HG03432 (cell line): Measurements from ENCODE around the gene TRIM65.
A peak's percentile ranks its signal among the peaks of the same experiment; 100 is the strongest.

ENCODE experiments used
- ATAC-seq: cut with Tn5 transposase; IDR thresholded peaks from one replicate; pipeline ENCODE4 v1.9.1; 2021; ENCODE audit warnings: mild to moderate bottlenecking, moderate library complexity; ENCODE audit not compliant: unreplicated experiment

The TRIM65 gene

GRCh38 chr17:75917141-75917916 lies 20.6 kb upstream of the TRIM65 start:
- no peak for ATAC-seq

GRCh38 chr17:75915268-75915667 lies 18.5 kb upstream of the TRIM65 start:
- no peak for ATAC-seq

GRCh38 chr17:75914643-75915267 lies 18.0 kb upstream of the TRIM65 start:
- ATAC-seq = no peak

GRCh38 chr17:75913537-75914210 lies 16.9 kb upstream of the TRIM65 start:
- ATAC-seq = no peak

GRCh38 chr17:75910699-75911098 lies 13.9 kb upstream of the TRIM65 start:
- no peak for ATAC-seq

- no peak for ATAC-seq
Observed at GRCh38 chr17:75909812-75910274, 13.1 kb upstream of the TRIM65 start.

- ATAC-seq = no peak
Observed at GRCh38 chr17:75909051-75909811, 12.5 kb upstream of the TRIM65 start.

- no peak for ATAC-seq
Observed at GRCh38 chr17:75908201-75908600, 11.4 kb upstream of the TRIM65 start.

GRCh38 chr17:75906143-75906884 lies 9.6 kb upstream of the TRIM65 start:
- no peak for ATAC-seq

- ATAC-seq = peak; percentile 93
Observed at GRCh38 chr17:75904749-75905521, 8.2 kb upstream of the TRIM65 start, which contains the start of gene MRPL38. Gene MRPL38, minus strand, starts transcription at chr17:75904884. Its CDS starts 9 bp downstream, at chr17:75904875.

- no peak for ATAC-seq
Observed at GRCh38 chr17:75902406-75902805, 5.7 kb upstream of the TRIM65 start.

GRCh38 chr17:75901727-75902126 lies 5.0 kb upstream of the TRIM65 start:
- no peak for ATAC-seq

GRCh38 chr17:75900691-75901533 lies 4.2 kb upstream of the TRIM65 start:
- ATAC-seq = no peak

- ATAC-seq = no peak
Observed at GRCh38 chr17:75899767-75900468, 3.2 kb upstream of the TRIM65 start.

- ATAC-seq = no peak
Observed at GRCh38 chr17:75899353-75899752, 2.6 kb upstream of the TRIM65 start.

GRCh38 chr17:75898791-75899190 lies 2.0 kb upstream of the TRIM65 start:
- ATAC-seq = no peak

GRCh38 chr17:75898065-75898464 lies 1.3 kb upstream of the TRIM65 start:
- no peak for ATAC-seq
